ENCODE results near the gene TRIM71.
"Not testable (repeated sequence)": the region's sequence is repeated elsewhere in the genome, so short reads cannot be mapped to it uniquely, and the experiment has no call there.

Gene TRIM71

GRCh38 chr3:32820430-32820829 lies 2.6 kb downstream of the TRIM71 start:
- no peak for DNase-seq

GRCh38 chr3:32820971-32821685 lies 3.3 kb downstream of the TRIM71 start:
- no peak for DNase-seq

- DNase-seq = no peak
Measured at GRCh38 chr3:32821686-32822296, 4.0 kb downstream of the TRIM71 start.

DNA sequence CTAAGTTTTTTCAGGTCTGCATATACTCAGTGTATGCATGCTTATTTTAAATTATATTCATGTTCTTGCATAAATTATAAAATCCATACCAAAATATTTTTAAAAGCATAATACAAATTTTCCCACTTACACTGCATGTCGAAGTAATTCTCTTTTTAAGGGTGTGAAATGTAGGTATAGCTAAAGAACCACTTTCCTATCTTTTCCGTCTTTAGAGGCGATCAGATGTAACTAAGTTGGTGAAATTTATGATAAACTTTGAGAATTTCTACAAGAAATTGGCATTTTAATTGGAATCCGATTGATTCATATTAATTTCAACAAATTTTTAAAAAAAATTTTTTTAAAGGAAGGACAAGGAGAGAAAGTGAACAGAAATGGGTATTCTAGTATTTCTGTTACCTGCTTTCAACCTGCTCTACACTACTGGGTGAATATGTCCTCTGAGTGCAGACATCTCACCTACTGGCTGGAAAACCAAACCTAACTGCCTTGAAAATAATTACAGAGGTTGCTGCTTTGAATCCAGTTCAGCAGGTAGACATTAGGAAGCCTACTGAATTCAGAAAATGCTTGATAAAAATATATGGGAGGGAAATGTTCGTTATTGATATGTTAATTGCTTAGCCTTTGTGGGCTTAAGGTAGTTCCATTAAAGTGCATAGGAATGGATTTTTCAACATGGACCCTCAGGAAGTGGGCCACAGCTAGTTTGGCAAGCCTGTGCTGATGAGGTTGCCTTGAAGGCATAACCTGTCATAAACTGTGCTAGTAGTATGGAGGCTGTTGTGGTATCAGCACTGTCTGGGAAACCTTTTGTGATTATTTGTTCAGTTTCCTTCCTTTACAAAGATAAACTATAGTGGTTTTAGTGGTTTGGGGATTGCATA lies 5.1 kb downstream of the TRIM71 start:
- DNase-seq = no peak

GRCh38 chr3:32823641-32824184 lies 5.9 kb downstream of the TRIM71 start:
- not testable (repeated sequence) for DNase-seq

DNA sequence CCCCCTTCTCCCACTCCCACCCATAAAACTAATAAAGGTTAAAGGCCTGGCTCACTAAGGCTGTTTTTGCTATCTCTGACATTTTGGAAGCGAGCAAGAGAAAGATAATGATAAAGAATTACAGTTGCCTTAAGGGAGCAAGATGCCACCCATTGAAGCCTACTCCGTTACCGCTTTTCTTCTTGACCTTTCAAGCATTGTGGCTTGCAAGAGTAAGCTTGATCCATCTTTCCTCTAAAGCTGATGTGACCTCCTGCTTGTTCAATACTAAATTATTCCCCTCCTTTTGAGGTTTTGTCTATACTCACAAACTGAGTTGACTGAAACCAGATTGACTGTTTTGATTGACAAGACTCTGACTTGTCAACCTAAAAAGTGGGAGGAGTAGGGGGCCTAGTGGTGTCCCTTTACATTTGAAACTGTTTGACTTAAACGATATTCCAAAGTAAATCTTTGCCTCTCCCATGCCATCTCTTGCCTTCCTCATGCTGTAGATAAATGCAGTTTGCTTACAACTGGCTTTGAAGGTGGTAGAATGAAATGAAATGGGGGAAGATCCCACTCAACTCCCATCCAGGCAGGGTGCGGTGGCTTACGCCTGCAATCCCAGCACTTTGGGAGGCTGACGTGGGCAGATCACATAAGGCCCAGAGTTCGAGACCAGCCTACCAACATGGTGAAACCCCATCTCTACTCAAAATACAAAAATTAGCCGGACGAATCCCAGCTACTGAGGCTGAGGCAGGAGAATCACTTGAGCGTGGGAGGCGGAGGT lies 8.0 kb downstream of the TRIM71 start:
- no peak for DNase-seq

GRCh38 chr3:32831062-32831461 lies 13.3 kb downstream of the TRIM71 start:
- no peak for DNase-seq

DNA sequence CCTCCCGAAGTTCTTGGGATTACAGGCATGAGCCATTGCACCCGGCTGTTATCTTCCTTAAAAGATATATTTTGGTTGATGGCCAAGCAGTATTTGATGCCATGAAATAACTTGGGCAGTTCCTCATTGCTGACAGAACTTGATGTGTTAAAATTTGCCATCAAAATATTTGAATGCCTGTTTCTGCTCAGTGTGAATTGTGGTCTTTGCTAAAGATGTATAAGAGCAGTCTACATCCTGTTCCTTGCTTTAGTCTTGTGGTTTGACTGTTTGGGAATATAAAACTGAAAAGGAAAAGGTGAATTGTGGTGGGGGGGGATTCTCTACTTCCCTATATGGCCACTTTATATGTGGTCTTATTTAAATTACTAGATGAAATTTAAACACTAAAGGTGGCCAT lies 14.0 kb downstream of the TRIM71 start:
- no peak for DNase-seq

- DNase-seq = no peak
Measured at GRCh38 chr3:32832193-32832592, 14.4 kb downstream of the TRIM71 start.

- no peak for DNase-seq
Measured at GRCh38 chr3:32835049-32835371, 17.2 kb downstream of the TRIM71 start.

DNA sequence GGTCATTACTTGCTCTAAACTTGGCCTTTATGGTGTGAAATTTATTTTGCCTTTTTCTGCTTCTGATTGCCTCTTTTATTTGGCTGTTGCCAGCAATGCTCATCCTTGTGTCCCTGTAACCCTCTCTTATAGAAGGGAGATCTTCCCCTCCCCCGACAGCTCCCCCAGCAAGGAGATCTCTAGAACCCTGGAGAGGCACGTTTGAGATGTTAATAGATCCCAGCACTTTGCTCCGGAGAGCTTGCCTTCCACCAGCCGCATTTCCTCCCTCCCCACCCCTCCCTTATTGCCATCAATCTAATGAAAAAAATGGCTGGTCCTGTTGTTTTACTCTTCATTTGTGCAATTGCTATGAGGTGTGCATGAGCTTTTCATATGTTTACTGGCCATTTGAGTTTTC lies 18.2 kb downstream of the TRIM71 start:
- no peak for DNase-seq

DNA sequence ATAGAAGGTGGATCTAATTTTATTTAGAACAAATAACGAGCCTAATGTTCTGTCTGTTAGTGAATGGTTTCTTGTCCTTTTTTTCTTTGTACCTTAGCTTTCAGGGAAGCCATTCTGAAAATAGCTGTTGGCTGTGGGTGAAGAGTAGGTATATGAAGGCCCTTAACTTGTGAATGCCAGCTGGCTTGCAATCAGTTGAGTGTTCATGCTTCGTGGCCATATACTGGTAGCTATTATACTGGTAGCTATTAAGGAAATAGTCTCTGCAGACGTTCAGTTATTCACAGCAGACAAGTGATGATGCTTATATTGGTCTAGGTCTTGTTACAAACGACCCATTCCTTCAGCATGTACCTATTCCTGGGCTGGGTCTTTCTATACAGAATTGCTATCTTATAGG lies 18.8 kb downstream of the TRIM71 start:
- no peak for DNase-seq

GRCh38 chr3:32837366-32837765 lies 19.6 kb downstream of the TRIM71 start:
- no peak for DNase-seq

DNA sequence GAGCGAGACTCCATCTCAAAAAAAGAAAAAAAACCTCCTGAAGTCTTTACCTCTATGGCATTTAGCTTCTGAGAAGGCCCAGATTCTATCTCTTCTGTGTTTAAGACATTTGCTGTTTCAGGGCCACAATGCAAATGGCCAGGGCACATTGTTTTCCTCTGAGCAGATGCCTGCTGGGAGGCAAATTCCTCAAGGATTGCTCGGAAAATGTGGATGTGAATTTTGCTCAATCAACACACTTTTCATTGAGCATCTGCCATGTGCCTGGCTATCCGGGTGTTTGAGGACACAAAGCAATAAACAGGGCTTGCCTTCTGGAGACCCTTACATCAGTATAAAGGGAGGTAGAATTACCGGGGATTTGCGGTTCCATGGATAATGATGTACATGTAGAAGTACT lies 20.0 kb downstream of the TRIM71 start:
- DNase-seq = no peak

GRCh38 chr3:32839714-32840085 lies 21.9 kb downstream of the TRIM71 start:
- no peak for DNase-seq

- DNase-seq = no peak
Measured at GRCh38 chr3:32840086-32840841, 22.5 kb downstream of the TRIM71 start.

DNA sequence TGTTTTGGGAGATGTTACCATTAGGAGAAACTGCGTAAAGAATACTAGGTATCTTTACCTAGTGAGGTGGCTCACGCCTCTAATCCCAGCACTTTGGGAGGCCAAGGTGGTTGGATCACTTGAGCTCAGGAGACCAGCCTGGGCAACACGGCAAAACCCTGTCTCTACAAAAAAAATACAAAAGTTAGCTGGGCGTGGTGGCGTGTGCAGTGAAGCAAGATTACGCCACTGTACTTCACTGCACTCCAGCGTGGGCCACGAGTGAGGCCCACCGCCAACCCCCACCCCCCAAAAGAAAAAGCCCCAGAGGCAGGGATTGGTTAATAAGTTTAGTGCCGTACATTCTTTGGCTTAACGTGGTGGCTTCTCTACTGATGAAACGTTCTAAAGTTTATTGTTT lies 23.5 kb downstream of the TRIM71 start:
- no peak for DNase-seq

GRCh38 chr3:32841867-32842470 lies 24.2 kb downstream of the TRIM71 start:
- no peak for DNase-seq

DNA sequence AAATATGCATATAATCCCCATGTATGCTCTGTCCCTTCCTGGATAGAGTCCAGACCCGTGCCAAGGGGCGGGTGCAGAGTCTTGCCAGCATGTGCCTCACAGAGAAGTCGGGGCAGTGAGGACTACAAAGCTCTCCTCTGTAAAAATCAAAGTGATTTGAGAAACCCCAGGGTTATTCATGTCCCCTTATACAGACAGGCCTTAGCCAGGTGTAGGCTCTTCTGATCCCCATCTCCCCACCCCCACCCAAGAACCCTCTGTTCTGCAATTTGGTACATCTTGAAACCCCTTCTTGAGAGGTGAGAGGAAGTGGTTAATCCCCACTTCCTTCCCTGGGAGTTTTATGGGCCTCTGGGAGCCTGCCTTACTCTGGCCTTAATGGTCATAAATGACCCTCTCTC lies 24.7 kb downstream of the TRIM71 start:
- no peak for DNase-seq

DNA sequence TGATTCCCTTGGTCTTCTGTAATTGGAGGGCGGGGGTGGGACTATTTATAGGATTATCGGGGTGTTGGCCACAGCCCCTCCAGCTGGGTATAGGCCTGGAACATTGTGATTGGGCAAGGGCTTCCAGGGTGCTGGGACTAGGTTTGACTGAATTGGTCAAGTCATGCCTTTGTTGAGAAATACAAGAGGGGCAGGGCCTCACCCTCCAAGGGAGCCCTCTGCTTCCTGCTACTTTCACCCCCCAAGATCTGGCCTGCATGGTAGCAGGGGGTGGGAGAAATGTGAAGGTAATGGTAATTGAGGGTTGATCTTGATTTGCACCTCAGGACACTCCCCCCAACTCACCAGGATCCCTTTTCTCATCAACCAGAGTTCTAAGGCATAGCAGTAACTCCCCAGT lies 25.2 kb downstream of the TRIM71 start:
- DNase-seq = no peak

DNA sequence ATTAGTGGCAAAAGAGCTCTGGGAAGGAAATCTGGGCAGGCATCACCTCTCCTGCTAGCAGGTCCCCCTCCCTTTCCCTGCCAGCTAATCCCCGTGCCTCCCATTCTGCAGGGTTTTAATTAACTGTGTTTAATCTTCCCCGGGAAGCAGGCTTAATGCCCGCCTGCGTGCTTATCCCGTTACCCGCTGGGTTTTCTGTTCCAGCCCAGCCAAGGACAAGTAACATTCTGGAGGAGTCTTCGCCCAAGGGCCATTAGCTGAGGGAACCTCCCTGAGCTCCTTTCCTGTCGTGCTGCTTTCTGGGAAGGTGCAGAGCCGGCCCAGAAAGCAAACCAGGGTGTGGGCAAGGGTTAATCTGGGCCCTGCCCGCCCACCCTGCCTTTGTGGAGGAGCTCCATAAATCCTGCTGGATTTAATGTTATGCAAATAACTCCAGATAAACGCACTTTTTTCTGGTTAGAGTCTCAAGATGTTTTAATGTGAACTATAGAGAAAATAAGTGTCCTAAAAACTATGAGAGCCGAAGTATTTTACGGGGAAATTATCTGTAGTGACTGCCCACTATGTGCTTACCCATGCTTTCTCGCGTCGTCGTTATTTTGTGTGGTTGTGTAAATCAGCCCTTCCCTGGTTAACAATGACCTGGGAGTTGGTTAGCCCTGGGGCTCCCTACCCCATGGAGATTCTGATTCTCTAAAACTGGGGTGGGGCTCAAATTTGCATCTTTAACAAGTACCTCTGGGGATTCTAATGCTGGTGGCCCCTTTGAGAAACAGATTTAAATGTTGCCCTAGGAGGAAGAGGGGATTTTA lies 25.9 kb downstream of the TRIM71 start:
- DNase-seq = no peak

Data from inflammatory macrophage treated with lipopolysaccharide for 4 hours (primary cell).